HG03460 (cell line): ENCODE measurements around the gene CHRM5.

ENCODE experiments used
- ATAC-seq: cut with Tn5 transposase; IDR thresholded peaks from one replicate; pipeline ENCODE4 v1.9.1; 2021; ENCODE audit not compliant: unreplicated experiment

CHRM5 gene, protein sequence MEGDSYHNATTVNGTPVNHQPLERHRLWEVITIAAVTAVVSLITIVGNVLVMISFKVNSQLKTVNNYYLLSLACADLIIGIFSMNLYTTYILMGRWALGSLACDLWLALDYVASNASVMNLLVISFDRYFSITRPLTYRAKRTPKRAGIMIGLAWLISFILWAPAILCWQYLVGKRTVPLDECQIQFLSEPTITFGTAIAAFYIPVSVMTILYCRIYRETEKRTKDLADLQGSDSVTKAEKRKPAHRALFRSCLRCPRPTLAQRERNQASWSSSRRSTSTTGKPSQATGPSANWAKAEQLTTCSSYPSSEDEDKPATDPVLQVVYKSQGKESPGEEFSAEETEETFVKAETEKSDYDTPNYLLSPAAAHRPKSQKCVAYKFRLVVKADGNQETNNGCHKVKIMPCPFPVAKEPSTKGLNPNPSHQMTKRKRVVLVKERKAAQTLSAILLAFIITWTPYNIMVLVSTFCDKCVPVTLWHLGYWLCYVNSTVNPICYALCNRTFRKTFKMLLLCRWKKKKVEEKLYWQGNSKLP

DNA sequence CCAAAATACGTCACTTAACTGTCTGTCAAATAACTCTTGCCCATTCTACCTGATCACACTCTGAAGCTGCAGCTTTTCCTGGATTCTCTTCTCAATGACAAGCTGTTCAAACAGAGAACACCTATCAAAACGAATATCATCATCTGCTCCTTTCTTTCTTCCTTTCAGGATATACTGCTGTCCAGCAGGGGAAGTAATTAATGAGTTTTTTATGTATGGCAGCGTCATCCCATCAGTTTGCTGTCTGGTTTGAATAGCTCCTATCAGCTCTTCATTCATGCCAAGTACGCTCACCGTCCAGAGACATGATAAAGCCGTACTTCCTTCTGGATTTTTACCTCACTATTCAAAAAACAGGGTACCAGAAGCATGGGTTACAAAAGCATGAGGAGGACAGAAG is at the start of gene CHRM5:
CHRM5 (plus strand) TSS at position 274 of the 400 bp plus-strand sequence. CDS start 94,221 bp downstream, outside the sequence.
- ATAC-seq = no peak

DNA sequence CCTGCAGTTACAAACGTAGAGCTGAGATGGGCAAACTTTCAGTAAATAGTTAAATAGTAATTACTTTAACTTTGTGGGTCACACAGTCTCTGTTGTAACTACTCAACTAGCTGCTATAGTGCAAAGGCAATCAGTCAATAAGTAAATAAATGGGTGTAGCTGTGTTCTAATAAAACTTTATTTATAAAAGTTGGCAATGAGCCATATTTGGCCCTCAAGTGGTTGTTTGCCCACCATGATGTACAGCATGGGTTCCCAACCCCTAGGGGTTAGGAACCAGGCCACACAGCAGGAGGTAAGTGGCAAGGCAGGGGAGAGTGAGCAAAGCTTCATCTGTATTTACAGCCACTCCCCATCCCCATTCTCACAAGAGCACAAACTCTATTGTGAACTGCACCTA is 44.9 kb upstream of the CHRM5 start:
- ATAC-seq = no peak

DNA sequence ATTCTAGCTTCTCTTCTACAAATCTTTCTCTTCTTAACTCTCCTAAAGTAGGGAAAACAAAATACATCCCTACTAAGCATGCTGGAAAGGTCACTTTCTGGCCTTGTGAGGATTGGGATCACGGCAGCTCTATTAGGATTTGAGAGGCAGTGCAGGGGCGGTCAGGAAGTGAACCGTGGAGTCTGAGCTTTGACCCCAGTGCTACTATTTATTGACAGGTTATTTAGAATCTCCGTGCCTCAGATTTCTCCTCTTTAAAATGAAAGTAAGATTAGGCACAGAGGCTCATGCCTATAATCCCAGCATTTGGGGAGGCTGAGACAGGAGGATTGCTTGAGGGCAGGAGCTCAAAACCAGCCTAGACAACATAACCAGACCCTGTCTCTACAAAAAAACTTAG is 42.0 kb upstream of the CHRM5 start:
- no peak for ATAC-seq

DNA sequence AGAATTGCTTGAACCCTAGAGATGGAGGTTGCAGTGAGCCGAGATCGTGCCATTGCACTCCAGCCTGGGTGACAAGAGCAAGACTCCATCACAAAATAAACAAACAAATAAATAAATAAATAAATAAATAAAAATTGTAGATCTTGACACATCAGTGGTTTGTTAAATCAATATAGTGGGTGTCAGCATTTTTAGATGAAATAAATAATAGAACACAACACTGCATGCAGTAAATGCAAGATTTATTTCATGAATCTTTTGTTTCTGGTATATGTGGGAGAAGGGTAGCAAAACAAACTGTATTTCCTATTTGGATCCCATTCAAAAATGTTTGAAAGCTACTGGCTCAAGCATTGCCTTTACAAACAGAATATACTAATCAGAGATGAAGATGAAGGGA is 35.6 kb upstream of the CHRM5 start:
- no peak for ATAC-seq

DNA sequence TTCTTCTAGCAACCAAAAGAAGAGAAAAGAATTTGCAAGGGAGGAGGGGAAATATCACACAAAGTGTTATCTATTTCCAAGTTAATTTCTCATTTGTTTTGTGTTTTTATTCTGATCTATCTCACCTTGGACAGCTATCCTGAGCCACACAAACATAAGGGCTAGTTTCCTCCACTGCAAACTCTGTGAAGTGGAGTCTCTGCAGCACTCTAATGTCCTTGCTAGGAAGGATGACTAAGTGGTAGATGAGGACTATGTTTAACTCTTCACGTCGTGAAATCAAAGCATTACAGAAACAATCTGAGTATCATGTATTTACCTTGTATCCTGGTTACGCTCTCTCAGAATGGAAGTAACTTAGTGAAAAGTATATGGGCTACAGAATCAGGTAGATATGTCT is 33.9 kb upstream of the CHRM5 start:
- no peak for ATAC-seq

DNA sequence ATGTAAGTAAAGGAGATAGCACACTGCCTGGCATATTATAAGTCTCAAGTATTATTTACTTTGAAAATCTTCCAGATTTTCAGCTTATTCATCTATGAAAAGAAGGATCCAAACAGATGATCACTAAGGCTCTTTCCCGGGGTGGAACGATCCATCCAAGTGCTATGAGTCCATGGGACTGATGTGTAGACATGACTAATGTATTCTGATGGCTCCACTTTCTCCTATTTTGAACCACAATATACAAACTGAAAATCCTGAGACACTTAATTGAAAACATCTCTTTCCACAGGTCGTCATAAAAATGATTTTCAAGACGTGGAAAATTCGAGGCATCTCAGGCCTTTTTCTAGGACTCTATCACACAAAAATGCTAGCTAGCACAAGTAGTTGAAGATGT is 33.4 kb upstream of the CHRM5 start:
- ATAC-seq = no peak

DNA sequence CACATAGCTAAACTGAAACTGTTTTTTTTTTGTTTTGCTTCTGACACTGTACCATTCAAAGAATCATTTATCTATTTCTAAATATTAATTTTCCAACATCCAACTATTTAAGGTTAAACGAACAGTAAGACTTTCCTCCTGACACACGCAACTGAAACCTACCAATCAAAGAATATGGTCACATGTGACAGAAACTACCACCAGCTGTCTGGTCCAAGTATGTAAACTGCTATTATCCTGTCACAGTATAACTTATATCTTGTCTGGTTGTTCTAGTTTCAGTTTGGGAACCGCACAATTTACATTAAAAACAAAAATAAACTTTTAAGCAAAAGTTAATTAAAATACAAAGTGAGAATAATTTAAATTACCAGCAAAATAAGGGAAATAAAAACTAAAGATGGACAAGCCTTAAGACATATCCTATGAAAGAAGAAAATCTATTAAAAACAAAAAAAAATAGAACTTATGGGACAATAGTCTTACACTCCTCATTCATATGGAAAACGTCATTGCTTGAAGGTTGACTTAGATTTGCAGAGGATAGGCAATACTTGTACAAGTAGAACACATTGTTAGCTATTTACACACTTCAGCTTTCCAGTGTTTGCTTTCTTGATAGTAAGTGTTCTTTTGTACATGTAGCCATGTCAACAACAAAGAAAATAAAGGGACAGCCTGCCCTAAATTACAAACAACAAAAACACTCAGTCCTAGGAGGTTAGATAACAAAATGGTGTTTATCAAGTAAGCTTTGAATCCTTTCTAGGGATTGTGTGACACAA is 26.8 kb upstream of the CHRM5 start:
- ATAC-seq = no peak

DNA sequence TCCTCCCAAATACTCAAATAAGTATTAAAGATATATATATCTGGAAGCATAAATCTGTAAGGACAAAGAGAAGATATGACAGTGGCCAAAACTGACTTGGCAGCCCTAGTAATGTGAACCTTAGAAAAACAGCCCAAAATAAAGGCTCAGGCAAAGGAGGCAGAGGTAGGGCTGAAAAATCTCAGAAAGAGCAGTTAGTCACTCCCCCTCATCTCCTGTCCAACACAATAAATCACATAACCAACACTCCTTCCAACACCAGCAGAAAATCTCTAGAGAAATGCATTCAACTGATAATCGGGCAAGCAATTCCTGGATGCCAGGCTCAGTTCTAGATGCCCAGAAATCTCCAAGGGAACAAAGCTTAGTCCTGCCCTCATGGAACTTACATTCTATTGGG is 22.1 kb upstream of the CHRM5 start:
- ATAC-seq = no peak

DNA sequence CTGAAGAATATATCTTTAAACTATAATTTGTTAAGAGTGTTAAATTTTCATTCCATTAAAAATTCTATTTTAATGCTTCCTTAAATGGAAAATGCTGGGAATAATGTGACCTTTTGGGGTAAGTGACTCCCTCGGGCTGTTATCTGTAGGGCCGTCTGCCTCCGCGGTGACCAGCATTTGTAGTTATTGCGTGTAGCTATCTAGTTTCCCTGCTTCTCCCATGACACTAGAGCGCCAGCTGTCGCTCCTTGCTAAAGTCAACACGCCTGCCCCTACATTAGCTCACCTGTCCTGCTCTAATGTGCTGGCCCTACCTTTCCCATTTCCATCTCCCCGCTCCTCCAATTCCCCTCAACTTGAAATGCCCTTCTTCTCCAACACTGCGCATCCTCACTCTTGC is 12.4 kb upstream of the CHRM5 start:
- ATAC-seq = no peak

DNA sequence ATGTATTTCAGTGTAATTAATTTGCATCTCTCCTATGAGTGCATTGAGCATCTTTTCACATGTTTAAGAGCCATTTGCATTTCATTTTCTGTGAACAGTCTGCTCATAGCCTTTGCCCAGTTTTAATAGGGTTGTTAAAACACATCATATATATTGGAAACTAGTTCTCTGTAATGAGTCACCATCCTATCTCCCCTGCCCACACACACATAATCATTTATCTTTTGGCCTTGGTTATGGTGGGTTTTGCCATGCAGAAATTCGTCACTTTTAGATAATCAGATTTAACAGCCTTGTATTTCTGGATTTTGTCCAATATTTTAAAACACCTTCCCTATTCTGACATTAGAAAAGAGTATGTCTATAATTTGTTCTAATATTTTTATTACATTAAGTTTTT is 11.9 kb upstream of the CHRM5 start:
- no peak for ATAC-seq

DNA sequence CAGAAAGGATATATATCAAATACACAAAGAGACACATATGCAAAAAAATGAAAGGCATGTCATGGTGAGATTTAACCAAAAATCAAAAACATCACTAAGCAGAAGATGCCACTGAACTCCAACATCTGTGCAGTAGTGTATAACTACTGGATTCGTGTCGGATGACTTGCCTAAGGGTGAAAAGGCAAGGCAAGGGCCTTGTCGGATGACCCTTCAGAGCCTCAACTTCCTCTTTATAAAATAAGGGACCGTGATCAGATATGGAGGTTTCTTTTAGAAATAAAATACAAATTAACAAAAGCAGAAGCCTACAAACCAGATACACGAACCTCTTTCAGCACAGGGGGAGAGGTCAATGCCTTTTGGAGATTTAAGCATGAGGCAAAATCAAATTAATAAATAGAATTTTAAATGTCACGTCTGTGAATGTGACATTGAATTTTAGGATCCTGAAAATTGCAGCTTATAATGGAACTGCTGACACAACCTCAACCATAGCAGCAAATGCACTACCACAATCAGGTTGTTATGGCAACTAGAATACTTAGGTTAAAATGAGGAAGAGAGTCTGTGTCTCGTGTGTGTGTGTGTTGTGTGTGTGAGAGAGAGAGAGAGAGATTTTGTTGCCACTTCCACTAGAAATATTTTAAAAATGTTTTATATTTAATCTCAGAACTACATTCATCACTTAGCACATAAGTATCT is 8.3 kb upstream of the CHRM5 start:
- ATAC-seq = no peak

DNA sequence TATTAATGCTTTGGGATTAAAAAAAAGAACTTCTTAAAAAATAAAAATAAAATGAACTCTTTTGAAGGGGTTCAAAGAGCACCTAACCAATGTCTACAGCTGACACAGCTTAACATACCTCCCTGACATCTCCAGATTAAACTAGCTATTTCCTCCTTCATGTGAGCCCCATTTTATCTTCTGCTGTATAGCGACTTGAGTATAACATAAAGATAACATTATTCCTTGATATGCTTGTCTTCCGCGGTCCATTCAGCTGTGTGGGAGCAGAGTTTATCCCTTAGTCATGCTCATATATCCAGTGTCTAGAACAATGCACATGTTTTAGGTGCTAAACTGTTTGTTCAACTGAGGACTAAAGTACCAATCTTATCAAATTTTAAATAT is 7.8 kb upstream of the CHRM5 start:
- no peak for ATAC-seq

DNA sequence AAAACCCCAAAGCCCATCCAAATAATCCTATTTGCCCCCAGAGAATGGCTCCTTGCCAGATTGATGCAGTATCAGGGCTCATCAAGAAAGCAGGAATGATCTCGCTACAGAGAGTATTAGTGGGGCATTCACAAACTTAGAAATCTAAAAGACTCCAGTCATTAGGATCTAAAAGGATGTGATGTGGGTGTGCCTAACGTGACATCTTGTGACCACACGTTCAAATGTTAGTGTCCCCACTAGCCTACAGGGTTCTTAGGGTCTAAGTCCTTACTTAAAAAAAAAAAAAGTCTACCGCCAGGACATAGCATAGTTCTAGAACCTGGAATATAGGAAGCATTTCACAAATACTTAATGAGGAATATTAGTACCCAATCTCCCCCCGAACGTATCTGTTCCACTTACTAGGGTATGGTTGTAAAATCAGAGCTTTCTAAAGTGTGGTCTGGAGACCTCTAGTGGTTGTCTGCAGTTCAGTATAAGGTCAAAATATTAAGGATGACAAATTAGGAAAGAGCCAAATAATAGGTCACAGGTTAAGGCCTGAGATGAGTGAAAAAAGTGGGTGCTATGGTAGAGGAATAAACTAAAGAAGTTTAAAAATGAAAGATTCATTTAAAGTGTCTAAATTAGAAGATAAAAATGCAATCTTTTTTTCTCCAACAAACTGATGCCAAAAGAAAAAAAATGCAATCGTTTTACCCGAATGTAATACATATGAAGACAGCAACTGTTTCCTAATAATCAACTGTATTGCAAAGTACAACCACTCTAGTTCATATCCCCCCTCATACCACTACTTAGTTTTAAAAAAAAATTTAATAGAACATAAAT is 4.2 kb upstream of the CHRM5 start:
- peak; percentile 45 for ATAC-seq

DNA sequence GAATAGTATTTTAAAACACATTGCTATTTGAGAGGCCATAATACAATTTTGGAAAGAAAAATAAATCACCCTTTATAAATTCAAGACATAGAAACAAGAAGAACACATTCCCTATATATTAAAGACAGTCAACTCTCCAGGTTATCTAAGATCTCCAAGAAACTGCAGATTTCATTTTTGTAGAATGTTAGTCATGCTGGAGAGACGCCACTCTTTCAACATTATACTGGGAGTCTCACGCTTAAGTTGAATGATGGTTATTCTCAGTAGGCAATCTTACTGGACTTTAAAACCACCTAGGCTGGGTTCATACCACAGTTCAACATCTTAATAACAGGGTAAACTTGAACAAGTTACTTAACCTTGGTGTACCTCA is 3.6 kb upstream of the CHRM5 start:
- ATAC-seq = no peak

DNA sequence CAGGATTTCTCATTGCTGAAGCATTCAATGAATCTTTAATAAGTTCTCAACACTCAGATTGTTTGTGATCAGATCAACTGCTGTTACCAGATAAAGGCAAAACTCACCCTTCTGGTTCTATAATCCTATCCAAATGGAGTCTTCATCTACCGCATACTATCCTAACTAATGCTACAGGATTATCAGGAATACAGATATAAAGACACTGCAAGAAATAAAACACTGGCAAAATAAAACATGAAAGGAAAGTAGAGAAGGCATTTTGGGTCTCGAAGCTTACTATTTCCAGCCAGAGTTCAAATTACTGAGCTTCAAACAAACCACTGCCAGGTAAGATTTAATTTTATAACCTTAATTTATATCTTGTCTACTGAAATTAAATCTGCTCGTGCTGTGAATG is 524 bp downstream of the CHRM5 start:
- ATAC-seq = no peak

DNA sequence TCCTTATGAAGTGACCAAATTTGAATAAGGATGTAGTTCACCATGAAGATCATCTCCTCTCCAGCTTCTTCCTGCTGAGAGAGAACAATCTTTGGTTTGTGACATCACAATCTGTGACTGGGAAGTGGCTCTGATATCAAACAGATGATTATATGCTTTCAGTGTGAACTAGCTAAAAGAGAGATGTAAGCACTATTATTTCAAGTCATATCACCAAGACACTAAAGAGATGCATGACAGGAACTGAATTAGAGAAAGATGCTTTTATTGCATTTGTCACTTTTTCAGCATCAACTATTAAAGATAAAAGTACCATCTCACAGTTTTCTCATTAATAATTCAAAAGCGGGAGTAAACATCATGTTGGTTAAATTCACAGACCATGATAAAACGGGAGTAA is 3.5 kb downstream of the CHRM5 start:
- ATAC-seq = no peak

DNA sequence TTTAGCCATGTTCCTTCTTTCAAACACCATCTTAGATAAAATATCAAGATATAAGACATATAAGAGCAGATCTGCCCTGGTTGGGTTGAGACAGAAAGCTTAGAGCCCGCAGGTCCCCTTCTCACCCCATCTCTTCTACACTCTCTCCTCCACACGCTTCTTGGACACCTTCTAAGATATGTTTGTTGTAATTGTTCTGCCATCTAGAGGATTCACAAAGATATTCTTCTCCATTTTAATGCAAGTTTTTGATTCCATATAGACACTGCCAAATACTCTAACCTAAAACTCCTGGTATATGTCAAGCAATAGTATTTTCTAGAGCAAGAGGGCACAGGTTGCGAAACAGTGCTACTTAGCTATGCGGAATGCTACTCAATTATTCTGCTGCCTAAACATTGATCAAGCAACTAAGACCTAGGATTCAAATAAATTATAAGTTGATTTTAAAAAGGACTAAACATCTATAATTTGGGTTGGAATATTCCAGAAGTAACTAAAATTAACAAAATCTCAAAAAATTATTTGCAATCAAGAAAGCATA is 6.8 kb downstream of the CHRM5 start:
- no peak for ATAC-seq

DNA sequence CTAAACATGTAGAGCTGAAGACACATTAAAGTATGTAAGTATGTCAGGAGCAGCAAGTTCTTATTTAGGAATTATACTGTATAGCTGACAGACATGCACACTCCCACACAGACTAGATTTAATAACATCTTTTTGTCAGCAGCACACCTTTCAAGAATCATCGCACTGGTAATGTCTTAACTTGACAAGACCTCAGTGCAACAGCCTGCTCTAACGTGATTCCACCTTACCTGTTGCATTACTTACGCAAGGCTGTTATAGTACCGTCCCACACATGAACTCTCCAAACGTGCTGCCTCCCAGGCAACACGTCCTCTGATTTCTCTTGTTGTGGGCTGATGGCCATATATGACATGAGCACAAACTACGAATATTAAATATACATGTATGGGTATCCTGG is 11.9 kb downstream of the CHRM5 start:
- no peak for ATAC-seq

DNA sequence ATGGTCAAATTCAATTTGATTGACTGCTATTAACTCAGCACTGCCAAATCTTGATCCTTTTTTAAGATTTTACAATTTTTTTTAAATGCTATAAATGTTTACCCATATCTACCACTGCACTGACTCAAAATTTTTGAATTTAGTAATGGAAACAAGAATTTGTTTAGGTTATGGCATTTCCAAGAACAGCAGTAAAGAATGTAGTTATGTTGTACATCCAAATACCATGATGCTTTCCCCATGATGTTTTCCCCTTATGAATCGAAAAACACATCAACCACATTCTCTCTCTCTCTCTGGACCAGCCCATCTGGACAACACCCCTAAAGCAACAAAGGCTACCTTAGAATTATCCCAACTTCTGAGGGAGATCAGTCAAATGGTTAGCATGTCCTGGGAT is 14.2 kb downstream of the CHRM5 start:
- no peak for ATAC-seq

DNA sequence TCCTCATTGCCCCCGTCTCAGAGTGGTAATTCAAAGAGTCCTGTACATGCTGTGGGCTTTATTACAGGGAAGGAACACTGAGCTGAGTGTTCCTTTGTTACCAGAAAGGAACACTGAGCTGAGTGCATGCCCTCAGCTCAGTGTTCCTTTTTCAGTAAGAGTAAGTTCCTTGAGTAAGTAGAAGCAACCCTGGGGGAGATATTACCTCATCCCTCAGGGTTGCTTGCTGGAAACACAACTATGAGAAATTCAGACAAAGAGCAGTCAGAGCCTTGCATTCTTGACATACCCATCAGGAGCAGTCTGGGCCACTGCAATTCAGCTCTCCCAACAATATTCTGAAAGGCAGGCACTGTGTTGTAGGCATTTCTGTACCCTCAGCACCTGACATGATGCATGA is 17.0 kb downstream of the CHRM5 start:
- no peak for ATAC-seq

DNA sequence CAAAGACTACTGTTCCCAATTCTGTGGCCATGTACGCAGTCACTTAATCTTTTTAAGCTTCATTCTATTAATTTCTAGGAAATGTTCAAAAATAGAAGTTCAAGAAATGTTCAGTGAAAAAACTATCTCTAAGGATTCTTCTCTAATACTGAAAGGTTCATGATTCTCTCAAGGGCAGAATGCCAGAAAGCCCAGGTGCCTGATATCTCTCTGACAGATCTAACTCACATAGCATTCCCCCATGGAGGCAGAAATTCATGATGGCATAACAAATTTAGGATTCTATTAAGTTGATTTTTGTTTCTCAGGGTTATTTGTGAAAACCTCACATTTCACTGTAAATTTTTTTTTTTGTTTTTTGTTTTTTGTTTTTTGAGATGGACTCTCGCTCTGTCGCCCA is 17.5 kb downstream of the CHRM5 start:
- ATAC-seq = no peak
